HG03354 (cell line): Measurements from ENCODE around the gene COL18A1.

ENCODE experiments used
- ATAC-seq: cut with Tn5 transposase; IDR thresholded peaks from one replicate; pipeline ENCODE4 v1.9.1; 2021; ENCODE audit warnings: mild to moderate bottlenecking; ENCODE audit not compliant: unreplicated experiment, poor library complexity, severe bottlenecking

COL18A1 gene

GRCh38 chr21:45509566-45510465 lies 104.9 kb downstream of the COL18A1 start:
- no peak for ATAC-seq

DNA sequence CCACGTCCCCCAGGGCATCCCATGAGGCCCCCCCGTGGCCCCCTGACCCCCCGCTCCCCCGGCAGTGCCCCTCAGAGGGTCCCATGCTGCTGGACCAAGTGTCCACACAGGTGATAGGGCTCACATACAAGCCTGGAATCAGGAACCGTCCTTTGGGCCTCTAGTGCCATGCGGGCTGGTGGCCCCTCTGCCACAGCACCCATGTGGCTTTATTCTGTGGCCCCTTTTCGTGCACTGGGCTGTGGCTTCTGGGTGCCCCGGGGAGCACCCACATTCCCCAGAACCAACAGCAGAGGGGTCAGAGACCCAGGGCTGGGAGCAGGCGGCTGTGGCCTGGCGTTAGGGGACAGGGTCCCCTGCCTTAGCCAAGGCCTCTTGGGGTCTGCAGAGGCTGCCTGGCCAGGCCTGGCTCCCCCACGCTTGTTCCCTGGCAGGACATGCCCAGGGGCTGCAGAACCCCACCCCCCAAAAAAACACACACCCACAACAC lies 105.5 kb downstream of the COL18A1 start:
- no peak for ATAC-seq

GRCh38 chr21:45511007-45511406 lies 106.0 kb downstream of the COL18A1 start:
- no peak for ATAC-seq

DNA sequence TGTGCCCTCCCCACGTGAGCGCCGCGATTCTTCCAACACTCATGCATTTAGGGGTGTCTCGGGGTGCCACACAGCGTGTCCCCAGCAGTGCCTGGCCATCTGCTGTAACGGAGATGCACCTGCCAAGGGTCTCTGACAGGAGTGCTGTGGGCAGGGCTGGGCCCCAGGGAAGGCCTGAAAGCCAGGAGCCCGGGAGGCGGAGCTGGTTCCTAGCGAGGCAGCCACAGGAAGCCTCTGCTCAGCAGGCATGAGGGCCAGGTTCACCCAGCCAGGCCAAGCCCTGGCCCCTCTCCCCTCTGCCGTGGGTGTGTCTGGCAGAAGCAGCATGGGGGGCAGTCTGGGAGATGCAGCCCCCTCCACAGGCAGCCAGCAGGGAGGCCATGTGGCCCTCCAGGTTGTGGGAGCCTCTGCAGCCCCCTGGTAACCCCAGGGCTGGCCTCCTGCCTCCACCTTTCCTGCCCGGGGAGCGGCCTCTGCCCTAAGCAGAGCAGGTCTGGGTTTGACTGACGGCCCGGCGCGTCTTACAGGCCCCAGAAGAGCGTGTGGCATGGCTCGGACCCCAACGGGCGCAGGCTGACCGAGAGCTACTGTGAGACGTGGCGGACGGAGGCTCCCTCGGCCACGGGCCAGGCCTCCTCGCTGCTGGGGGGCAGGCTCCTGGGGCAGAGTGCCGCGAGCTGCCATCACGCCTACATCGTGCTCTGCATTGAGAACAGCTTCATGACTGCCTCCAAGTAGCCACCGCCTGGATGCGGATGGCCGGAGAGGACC lies 106.9 kb downstream of the COL18A1 start:
- ATAC-seq: no peak

DNA sequence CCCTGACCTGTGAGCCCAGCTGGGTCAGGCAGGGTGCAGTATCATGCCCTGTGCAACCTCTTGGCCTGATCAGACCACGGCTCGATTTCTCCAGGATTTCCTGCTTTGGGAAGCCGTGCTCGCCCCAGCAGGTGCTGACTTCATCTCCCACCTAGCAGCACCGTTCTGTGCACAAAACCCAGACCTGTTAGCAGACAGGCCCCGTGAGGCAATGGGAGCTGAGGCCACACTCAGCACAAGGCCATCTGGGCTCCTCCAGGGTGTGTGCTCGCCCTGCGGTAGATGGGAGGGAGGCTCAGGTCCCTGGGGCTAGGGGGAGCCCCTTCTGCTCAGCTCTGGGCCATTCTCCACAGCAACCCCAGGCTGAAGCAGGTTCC lies 107.6 kb downstream of the COL18A1 start:
- no peak for ATAC-seq

DNA sequence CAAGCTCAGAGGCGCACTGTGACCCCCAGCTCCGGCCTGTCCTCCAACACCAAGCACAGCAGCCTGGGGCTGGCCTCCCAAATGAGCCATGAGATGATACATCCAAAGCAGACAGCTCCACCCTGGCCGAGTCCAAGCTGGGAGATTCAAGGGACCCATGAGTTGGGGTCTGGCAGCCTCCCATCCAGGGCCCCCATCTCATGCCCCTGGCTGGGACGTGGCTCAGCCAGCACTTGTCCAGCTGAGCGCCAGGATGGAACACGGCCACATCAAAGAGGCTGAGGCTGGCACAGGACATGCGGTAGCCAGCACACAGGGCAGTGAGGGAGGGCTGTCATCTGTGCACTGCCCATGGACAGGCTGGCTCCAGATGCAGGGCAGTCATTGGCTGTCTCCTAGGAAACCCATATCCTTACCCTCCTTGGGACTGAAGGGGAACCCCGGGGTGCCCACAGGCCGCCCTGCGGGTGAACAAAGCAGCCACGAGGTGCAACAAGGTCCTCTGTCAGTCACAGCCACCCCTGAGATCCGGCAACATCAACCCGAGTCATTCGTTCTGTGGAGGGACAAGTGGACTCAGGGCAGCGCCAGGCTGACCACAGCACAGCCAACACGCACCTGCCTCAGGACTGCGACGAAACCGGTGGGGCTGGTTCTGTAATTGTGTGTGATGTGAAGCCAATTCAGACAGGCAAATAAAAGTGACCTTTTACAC lies 108.2 kb downstream of the COL18A1 start:
- ATAC-seq: no peak

GRCh38 chr21:45513741-45514310 lies 108.9 kb downstream of the COL18A1 start:
- ATAC-seq: no peak

DNA sequence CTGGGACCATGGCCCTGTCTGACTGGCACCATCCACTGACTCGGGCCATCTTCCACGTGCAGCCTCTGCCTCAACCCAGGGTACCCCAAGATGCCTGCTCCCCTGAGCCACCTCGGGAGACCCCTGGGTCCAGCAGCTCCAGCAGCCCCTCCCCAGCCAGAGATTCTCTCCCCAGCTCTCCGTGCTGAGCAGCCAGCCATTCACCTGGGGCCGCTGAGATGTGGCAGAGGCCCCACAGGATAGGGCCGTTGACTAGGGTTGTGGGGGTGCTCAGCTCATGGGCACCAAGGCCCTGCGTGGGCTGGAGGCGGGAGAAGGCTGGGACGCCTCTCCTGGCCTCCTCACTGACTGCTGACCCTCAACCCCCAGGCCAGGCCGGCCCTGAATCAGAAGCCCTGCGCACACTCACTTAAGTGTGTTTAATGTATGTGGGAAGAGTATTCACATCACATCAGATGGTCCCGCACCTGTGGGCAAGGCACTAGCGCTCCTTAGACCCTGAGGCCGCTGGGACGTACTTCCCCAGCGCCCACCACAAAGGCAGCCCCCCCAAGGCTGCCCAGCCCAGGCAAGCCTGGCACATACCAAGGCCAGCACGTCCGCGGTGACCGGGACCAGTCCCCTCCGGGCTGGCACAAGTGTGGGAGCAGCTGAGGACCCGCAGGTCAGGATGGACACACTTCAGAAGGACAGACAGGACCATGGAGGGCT lies 109.5 kb downstream of the COL18A1 start:
- no peak for ATAC-seq

DNA sequence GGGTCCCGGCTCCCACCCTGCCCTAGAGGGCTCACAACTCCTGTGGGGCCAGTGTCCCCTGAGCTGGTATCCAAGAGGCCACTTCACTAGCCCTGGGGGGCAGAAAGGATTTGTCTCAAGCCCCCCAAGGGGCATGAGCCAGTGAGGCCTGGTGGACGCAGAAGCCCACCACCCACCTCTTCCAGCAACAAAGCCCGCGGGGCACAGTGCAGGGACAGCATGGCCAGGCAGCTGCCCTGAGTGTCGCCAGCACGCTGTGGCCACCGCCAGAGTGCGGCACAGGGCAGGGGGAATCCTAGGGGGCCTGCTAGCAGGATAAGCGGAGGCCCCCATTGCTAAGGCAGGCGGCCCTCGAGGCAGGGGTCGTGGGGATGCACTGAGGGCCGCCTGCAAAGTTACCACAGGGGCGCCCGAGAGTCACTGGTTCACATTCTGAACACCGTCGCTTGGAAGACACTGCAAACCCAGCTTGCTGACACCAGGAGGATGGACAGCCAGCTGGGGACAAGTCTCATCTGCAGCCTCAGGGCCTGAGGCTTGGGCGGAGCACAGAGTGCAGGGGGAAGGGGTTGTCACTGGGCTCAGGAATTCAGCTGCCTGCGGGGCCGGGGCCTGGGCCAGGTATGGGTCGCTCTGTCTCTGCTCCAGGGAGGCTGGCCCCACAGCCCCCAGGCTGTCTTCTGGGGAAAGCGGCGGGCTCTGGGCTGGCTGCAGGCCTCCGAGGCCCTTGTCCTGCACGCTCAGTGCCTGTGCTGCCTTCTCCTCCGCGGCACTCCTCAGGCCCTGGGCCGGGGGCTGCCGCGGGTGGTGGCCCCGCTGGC lies 110.5 kb downstream of the COL18A1 start:
- ATAC-seq: no peak

DNA sequence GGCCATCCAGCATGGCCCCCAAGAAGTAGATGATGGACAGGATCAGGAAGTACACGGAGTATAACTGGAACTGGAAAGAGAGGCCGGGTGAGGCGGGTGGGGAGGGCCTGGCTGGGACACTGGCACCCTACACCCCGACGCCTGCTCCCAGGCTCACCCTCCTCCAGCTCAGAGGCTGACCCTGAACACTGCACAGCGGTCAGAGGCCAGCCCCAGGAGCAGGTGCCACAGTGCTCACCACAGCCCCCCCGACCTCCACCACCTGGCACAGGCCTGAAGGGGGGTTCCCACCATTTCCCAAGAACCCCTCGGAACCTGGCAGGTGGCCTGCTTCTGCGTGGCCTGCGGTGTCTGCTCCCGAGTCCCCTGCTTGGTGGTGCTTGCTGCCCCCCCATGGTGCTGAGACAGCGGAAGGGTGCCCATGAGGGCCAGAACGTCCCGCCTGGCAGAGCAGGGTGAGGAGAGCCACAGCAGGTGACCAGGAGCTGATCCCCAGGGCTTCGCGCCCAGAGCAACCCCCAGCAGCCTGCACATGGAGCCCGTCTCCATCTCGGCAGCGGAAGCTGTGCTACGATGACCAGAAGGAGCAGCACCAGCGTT lies 111.2 kb downstream of the COL18A1 start:
- ATAC-seq: no peak

DNA sequence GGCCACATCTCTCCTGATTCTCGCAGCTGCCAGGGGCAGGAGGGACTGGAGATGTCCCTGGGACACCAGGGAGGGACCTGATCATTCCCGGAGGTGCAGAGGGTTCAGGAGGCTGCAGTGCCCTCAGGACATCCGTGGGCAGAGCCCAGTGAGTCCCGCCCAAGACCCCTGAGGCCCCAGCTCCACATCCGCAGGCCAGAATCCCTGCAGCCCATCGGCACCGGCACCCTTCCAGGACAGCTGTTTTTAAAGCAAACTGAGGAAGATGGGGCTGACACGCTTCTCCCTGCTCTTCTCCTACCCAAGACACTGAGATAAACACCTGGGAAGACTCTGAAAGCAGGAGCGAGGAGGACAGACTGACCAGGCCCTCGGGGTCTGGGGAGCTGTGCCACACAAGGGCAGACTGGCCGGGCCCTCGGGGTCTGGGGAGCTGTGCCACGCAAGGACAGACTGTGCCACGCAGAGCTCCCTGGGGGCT lies 111.7 kb downstream of the COL18A1 start:
- no peak for ATAC-seq

DNA sequence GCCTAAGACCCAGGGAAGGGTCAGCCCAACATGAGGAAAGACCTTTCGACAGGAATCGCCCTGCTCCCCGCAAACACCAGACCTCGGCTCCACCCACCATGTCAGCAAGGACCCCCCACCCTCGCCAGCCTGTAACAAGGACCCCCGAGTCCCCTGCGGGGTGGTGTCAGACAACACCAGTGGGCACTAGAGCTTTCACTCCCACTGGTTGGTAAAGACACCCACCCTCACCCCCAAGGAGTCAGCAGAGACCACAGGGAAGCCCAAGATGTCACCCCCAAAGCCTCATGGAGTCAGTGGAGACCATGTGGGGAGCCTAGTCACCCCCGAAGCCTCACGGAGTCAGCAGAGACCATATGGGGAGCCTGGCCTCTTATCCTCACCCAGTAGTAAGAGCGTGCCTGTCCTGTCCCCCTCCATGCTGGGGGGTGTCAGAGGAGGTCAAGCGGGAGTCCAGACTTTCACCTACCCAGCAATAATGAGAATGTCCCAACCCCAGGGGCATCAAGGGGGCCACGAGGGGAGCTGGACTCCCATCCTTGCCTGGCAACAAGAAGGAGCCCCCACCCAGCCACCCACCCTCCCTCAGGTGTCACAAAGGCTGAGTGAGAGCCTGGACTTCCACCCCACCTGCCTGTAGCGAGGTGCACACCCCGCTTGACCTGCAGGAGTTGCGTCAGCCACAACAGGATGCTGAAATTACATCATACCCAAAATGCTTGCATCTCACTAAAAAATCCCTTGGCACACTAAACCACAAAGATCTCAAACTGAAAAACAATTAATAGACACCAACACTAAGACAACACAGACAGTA lies 112.5 kb downstream of the COL18A1 start:
- ATAC-seq: no peak

GRCh38 chr21:45518742-45519141 lies 113.8 kb downstream of the COL18A1 start:
- no peak for ATAC-seq

DNA sequence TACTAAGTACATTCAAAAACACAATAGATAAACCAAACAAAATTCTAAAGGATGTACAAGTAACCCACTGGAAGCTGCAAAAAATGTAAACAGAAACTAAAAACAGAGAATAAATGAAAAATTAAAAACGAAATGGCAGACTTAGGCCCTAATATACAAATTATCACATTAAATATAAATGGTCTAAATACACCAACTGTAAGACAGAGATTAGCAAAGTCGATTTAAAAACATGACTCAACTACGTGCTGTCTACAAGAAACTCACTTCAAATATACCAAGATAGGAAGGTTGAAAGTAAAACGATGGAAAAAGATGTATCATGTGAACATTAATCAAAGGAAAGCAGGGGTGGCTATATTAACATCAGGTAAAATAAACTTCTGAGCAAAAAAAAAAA lies 114.2 kb downstream of the COL18A1 start:
- ATAC-seq: no peak

DNA sequence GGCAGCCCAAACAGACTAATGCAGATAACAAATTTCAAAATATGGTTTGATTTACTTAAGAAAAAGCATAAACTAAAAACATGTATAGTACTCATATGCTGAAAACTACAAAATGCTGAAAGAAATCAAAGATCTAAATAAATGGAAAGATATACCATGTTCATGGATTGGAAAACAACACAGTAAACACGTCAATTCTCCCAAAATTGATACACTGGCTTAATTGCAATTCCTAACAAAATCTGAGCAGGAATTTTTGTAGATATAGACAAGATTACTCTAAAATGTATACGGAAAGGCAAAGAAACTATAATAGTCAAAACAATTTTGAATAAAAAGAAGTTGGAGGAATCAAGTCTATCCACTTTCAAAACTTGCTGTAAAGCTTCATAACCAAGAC lies 116.3 kb downstream of the COL18A1 start:
- ATAC-seq: no peak

GRCh38 chr21:45522381-45522780 lies 117.4 kb downstream of the COL18A1 start:
- ATAC-seq: no peak

GRCh38 chr21:45522986-45523385 lies 118.0 kb downstream of the COL18A1 start:
- ATAC-seq: no peak
